Endothelial cell of umbilical vein (primary cell): Measurements from ENCODE around the gene ADARB2. TPM values are rescaled to one million over a fixed set of nuclear protein-coding genes. Genes with fewer than 3 reads are reported as not detected.

ENCODE experiments used
- BruUV-seq: library from RNA; stranded (reverse); fragments of 400-500 nt; replicated peaks from 2 replicates; lab custom pipeline; 2021; lab: Mats Ljungman, UMichigan
- CTCF ChIA-PET: fragments of 300-600, 350-600 bp; sonication (Branson Sonifier 250); formaldehyde crosslinking; loops from one replicate; lab custom pipeline; 2021; ENCODE audit warnings: antibody characterized with exemption, inconsistent platforms; lab: Charles Lee
- POLR2A ChIA-PET: fragments of 300-600, 350-600 bp; sonication (Branson Sonifier 250); formaldehyde crosslinking; loops from one replicate; lab custom pipeline; 2021; ENCODE audit warnings: antibody characterized with exemption, inconsistent platforms; lab: Charles Lee
- DNase-seq: peaks from one replicate; pipeline ENCODE4 v3.0.0-alpha.2; 2011; ENCODE audit warnings: low read depth, low spot score
- FAIRE-seq: peaks from 2 replicates; lab custom pipeline; 2011; peaks lifted over from hg19 to GRCh38; lab: Jason Lieb, UNC
- H2AFZ ChIP-seq: 2 replicates; pipeline ENCODE4 v1.6.0; 2012; ENCODE audit warnings: low read depth, low read length, control low read depth, inconsistent platforms
- H3K27ac ChIP-seq: 2 replicates; pipeline ENCODE4 v1.5.1; 2011; ENCODE audit warnings: low read depth, mild to moderate bottlenecking, control low read depth, low read length, moderate library complexity; ENCODE audit not compliant: insufficient read depth
- H3K27me3 ChIP-seq, 2 experiments: 2 replicates each; pipeline versions ENCODE4 v1.6.0 to v1.6.1; 2011; ENCODE audit warnings: low read length in 2 of 2, mixed read lengths in 1 of 2; ENCODE audit not compliant: control insufficient read depth in 2 of 2, insufficient read depth in 2 of 2
- H3K36me3 ChIP-seq, 2 experiments: 2 replicates in 1 of 2; 3 replicates in 1 of 2; pipeline ENCODE4 v1.5.1; 2011; ENCODE audit warnings: low read length in 2 of 2, mild to moderate bottlenecking in 1 of 2, moderate library complexity in 1 of 2; ENCODE audit not compliant: control insufficient read depth in 2 of 2, insufficient read depth in 2 of 2; ENCODE audit errors: extremely low read depth in 1 of 2
- H3K4me1 ChIP-seq: 3 replicates; pipeline ENCODE4 v1.5.1; 2011; ENCODE audit warnings: mild to moderate bottlenecking, low read length; ENCODE audit not compliant: control insufficient read depth, insufficient read depth; ENCODE audit errors: extremely low read depth
- H3K4me2 ChIP-seq: 2 replicates; pipeline ENCODE4 v1.6.1; 2011; ENCODE audit warnings: low read length, control low read depth, mixed read lengths; ENCODE audit not compliant: insufficient read depth
- H3K4me3 ChIP-seq, 3 experiments: fragments of 200-600 bp in 1 of 3; sonication (generic), shearing (Covaris generic) in 1 of 3; replicated peaks in 1 of 3; 2 replicates each; pipeline ENCODE4 v1.5.1; 2011 to 2016; ENCODE audit warnings: control low read depth in 3 of 3, low read length in 3 of 3, mild to moderate bottlenecking in 2 of 3, inconsistent platforms in 1 of 3, low read depth in 1 of 3, moderate library complexity in 1 of 3; ENCODE audit not compliant: insufficient read depth in 1 of 3
- H3K79me2 ChIP-seq: 2 replicates; pipeline ENCODE4 v1.6.0; 2012; ENCODE audit warnings: low read length, inconsistent platforms; ENCODE audit not compliant: control insufficient read depth, insufficient read depth
- H3K9ac ChIP-seq: replicated peaks from 2 replicates; pipeline ENCODE3; 2011; ENCODE audit warnings: low read length, control low read depth; ENCODE audit not compliant: insufficient read depth; ENCODE audit errors: extremely low read depth
- H3K9me1 ChIP-seq: replicated peaks from 3 replicates; pipeline ENCODE4 v1.6.0; 2011; ENCODE audit warnings: mild to moderate bottlenecking, low read length; ENCODE audit not compliant: control insufficient read depth, insufficient read depth; ENCODE audit errors: extremely low read depth
- H3K9me3 ChIP-seq: replicated peaks from 2 replicates; pipeline ENCODE4 v1.5.1; 2012; ENCODE audit warnings: low read length, inconsistent platforms; ENCODE audit not compliant: control insufficient read depth, insufficient read depth
- H4K20me1 ChIP-seq: replicated peaks from 2 replicates; pipeline ENCODE3; 2011; ENCODE audit warnings: mild to moderate bottlenecking, low read length; ENCODE audit not compliant: control insufficient read depth, insufficient read depth; ENCODE audit errors: extremely low read depth
- EZH2 ChIP-seq: IDR thresholded peaks from 2 replicates; pipeline ENCODE4 v1.6.1; 2012; ENCODE audit warnings: borderline replicate concordance, low read depth, mild to moderate bottlenecking, moderate library complexity, low read length, inconsistent platforms; ENCODE audit not compliant: severe bottlenecking
- FOS ChIP-seq: IDR thresholded peaks from 2 replicates; pipeline ENCODE4 v1.6.1; 2011; ENCODE audit warnings: mild to moderate bottlenecking, low read length, moderate library complexity, borderline replicate concordance; ENCODE audit not compliant: insufficient read depth
- GATA2 ChIP-seq: IDR thresholded peaks from 2 replicates; pipeline ENCODE4 v1.7.0; 2011; ENCODE audit warnings: low read depth, mild to moderate bottlenecking, moderate library complexity, mixed read lengths, low read length; ENCODE audit not compliant: insufficient read length, insufficient read depth
- JUN ChIP-seq: IDR thresholded peaks from 2 replicates; pipeline ENCODE4 v1.6.1; 2011; ENCODE audit warnings: borderline replicate concordance, low read depth; ENCODE audit not compliant: insufficient read length, insufficient read depth
- MYC ChIP-seq: IDR thresholded peaks from one replicate; pipeline ENCODE4 v1.6.1; 2011; ENCODE audit warnings: mild to moderate bottlenecking, low read depth, low read length
- POLR2A ChIP-seq: IDR thresholded peaks from 2 replicates; pipeline ENCODE4 v1.6.1; 2012; ENCODE audit warnings: low read depth, mild to moderate bottlenecking, control low read depth, low read length
- POLR2AphosphoS5 ChIP-seq: IDR thresholded peaks from 2 replicates; pipeline ENCODE4 v1.6.1; 2012; ENCODE audit warnings: low read depth, mild to moderate bottlenecking, control low read depth, low read length, moderate library complexity; ENCODE audit not compliant: insufficient read depth
- dilution Hi-C: fragments of 300-500 bp; cut with MboI; formaldehyde crosslinking; loops from one replicate; pipeline ENCODE4 v1.15.0; 2019; ENCODE audit warnings: low sequenced_read_pairs; ENCODE audit not compliant: extremely low pct_ligation_motif_present
- intact Hi-C: fragments of 100-400 bp; cut with micrococcal nuclease; formaldehyde crosslinking; loops from one replicate; pipeline ENCODE4 v1.10.0; 2022
- polyA plus RNA-seq, 4 experiments: library from polyadenylated mRNA; depleted of rRNA in 3 of 4; stranded (reverse) in 3 of 4; unstranded in 1 of 4; fragments of >200 nt; gene quantifications; 2 replicates each; pipeline versions ENCODE4 v1.2.1 to v1.2.3, GENCODE V29; 2011 to 2012; ENCODE audit warnings: missing spikeins in 1 of 4
- total RNA-seq: library from RNA; stranded (reverse); gene quantifications from 2 replicates; pipeline ENCODE4 v1.2.3, GENCODE V29; 2021
- TF ChIP-seq, protein P1 (sequence below), 2 donors: IDR thresholded peaks; 1 replicate in 1 of 2; 2 replicates in 1 of 2; pipeline ENCODE4 v1.5.1; 2011; ENCODE audit warnings: low read length in 2 of 2, mild to moderate bottlenecking in 2 of 2, moderate library complexity in 2 of 2, control low read depth in 1 of 2, inconsistent platforms in 1 of 2, low read depth in 1 of 2; ENCODE audit not compliant: insufficient read depth in 1 of 2; ENCODE audit errors: extremely low read depth in 1 of 2
- TF ChIP-seq, protein P2 (sequence below): IDR thresholded peaks from 2 replicates; pipeline ENCODE4 v1.6.1; 2011; ENCODE audit not compliant: insufficient read depth, insufficient read length

Gene ADARB2
- total and polyA plus RNA-seq, 2 donors (not counting 3 experiments of a cell fraction or from before 2014, with no cell fraction given), result not detected

DNA sequence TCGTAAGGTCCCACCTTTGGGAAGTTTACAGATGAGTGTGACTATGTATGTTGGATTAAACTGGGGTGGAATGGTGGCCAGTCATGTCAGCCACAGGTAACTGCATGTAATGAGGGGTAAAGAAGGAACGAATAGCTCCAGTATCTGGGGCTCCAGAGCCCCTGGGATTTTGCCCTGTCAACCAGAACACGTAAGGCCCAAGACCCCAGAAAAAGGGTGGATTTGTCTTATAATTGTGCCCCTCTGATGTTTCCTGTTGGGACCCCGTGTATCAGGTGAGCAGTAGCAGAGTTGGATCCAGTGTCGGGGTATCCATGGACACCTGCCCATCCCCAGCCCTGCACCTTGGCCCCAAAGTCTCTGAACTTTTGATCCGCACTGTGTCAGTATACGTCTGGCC is 76.9 kb downstream of the ADARB2 start:
- H3K27ac ChIP-seq, result no peak overlapping the region
- CTCF ChIA-PET, result no interaction called here
- H3K4me1 ChIP-seq, result no peaks in the 10 kb centered on the region
- no peak for DNase-seq
- TF ChIP-seq EZH2 (no peak), POLR2A (no peak)
- TF ChIP-seq, protein P1, sequence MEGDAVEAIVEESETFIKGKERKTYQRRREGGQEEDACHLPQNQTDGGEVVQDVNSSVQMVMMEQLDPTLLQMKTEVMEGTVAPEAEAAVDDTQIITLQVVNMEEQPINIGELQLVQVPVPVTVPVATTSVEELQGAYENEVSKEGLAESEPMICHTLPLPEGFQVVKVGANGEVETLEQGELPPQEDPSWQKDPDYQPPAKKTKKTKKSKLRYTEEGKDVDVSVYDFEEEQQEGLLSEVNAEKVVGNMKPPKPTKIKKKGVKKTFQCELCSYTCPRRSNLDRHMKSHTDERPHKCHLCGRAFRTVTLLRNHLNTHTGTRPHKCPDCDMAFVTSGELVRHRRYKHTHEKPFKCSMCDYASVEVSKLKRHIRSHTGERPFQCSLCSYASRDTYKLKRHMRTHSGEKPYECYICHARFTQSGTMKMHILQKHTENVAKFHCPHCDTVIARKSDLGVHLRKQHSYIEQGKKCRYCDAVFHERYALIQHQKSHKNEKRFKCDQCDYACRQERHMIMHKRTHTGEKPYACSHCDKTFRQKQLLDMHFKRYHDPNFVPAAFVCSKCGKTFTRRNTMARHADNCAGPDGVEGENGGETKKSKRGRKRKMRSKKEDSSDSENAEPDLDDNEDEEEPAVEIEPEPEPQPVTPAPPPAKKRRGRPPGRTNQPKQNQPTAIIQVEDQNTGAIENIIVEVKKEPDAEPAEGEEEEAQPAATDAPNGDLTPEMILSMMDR (IDR thresholded peaks at IDR 0.05; ENCODE audit: extremely low read depth in 1 of 2, insufficient read depth in 1 of 2, low read depth in 1 of 2, low read length in 2 of 2), result no peak
- H2AFZ ChIP-seq, result no peak overlapping the region
- no peak for FAIRE-seq
- no TSS peak for BruUV-seq
- H4K20me1 ChIP-seq, result no peaks in the 10 kb centered on the region
- H3K27me3 ChIP-seq, result no peaks in the 10 kb centered on the region
- no peak overlapping the region for H3K4me3 ChIP-seq
- no peaks in the 10 kb centered on the region for H3K36me3 ChIP-seq
- no peaks in the 10 kb centered on the region for H3K79me2 ChIP-seq
- POLR2A ChIA-PET, result no interaction called here
- dilution Hi-C loops, result no loop called here
- intact Hi-C loops, result no loop called here
- H3K9me1 ChIP-seq, result no peaks in the 10 kb centered on the region
- H3K9ac ChIP-seq, result no peak overlapping the region
- no peak overlapping the region for H3K4me2 ChIP-seq
- H3K9me3 ChIP-seq, result peaks cover 8% of the 10 kb centered on the region

DNA sequence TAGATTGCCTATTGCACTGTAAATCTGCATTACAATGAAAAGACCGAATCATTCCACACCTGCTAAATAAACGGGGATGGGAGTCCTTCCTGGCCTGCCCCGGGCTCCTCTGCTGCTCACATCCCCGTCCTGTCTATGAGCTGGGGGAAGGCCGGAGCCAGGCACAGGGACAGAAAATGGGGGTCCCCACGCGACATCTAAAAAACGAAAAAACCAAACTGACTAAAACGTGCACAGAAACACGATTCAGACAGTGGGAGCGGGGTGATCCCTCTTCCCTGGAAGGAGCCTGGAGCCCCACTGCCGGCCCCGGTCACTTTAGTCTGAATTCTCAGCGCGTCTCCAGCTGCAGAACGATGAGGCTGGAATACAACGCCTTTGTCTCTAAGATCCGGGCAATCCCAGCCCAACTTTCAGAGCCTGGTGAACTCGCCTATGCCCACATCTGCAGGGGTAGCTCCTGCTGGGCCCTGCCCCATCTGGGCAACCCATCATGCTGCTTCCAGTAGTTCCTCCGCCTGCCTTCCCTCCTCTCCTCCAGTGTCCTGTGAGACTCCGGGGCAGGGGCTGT is 78.0 kb downstream of the ADARB2 start:
- BruUV-seq, result no TSS peak
- Histone ChIP-seq H3K79me2 (no peaks in the 10 kb centered on the region), H3K36me3 (no peaks in the 10 kb centered on the region), H2AFZ (no peak overlapping the region), H3K27me3 (no peaks in the 10 kb centered on the region), H3K4me3 (no peak overlapping the region), H3K9ac (no peak overlapping the region), H3K27ac (no peak overlapping the region), H3K4me1 (no peaks in the 10 kb centered on the region), H3K9me1 (no peaks in the 10 kb centered on the region), H4K20me1 (no peaks in the 10 kb centered on the region), H3K9me3 (peaks cover 10% of the 10 kb centered on the region), H3K4me2 (no peak overlapping the region)
- DNase-seq (no peak), FAIRE-seq (no peak)
- TF ChIP-seq FOS, result no peak
- no peak for TF ChIP-seq GATA2
- no peak for TF ChIP-seq MYC
- no peak for TF ChIP-seq POLR2A
- no peak for TF ChIP-seq POLR2AphosphoS5
- TF ChIP-seq EZH2, result no peak
- TF ChIP-seq, protein P2, sequence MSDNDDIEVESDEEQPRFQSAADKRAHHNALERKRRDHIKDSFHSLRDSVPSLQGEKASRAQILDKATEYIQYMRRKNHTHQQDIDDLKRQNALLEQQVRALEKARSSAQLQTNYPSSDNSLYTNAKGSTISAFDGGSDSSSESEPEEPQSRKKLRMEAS, result no peak
- TF ChIP-seq, protein P1 (IDR thresholded peaks at IDR 0.05; ENCODE audit: extremely low read depth in 1 of 2, insufficient read depth in 1 of 2, low read depth in 1 of 2, low read length in 2 of 2), result no peak
- no peak for TF ChIP-seq JUN
- intact Hi-C loops, result no loop called here
- POLR2A ChIA-PET, result no interaction called here
- CTCF ChIA-PET, result no interaction called here
- dilution Hi-C loops, result no loop called here
